Spleen (tissue), 11 donors: Measurements from ENCODE around the gene ATG4A. TPM values are rescaled to one million over a fixed set of nuclear protein-coding genes. Genes with fewer than 3 reads are reported as not detected.

Experiments used
- DNase-seq: peaks from one replicate; pipeline ENCODE4 v3.0.0-alpha.2; 2020
- H3K27ac ChIP-seq, 8 donors: fragments of 200-600 bp; sonication (generic) in 7 of 8; 1 replicate in 4 of 8; 2 replicates in 4 of 8; pipeline versions ENCODE4 v1.5.0 to v1.8.0; 2016 to 2021; ENCODE audit warnings: inconsistent platforms in 4 of 8, mild to moderate bottlenecking in 4 of 8, moderate library complexity in 1 of 8
- H3K27me3 ChIP-seq, 7 donors: fragments of 200-600 bp; sonication (generic) in 6 of 7; replicated peaks in 1 of 7; 1 replicate in 4 of 7; 2 replicates in 3 of 7; pipeline versions ENCODE4 v1.5.0 to v1.8.0; 2016 to 2021; ENCODE audit warnings: inconsistent platforms in 3 of 7, mild to moderate bottlenecking in 1 of 7
- H3K36me3 ChIP-seq, 6 donors: fragments of 200-600 bp; sonication (generic) in 5 of 6; 1 replicate in 4 of 6; 2 replicates in 2 of 6; pipeline versions ENCODE4 v1.5.0 to v1.8.0; 2016 to 2021; ENCODE audit warnings: inconsistent platforms in 2 of 6
- H3K4me1 ChIP-seq, 6 donors: fragments of 200-600 bp; sonication (generic) in 5 of 6; 1 replicate in 3 of 6; 2 replicates in 3 of 6; pipeline versions ENCODE4 v1.5.0 to v1.8.0; 2016 to 2021; ENCODE audit warnings: inconsistent platforms in 3 of 6
- H3K4me3 ChIP-seq, 8 donors: fragments of 200-600 bp; sonication (generic) in 7 of 8; 1 replicate in 4 of 8; 2 replicates in 4 of 8; pipeline versions ENCODE4 v1.5.0 to v1.8.0; 2016 to 2021; ENCODE audit warnings: inconsistent platforms in 4 of 8, mild to moderate bottlenecking in 4 of 8, moderate library complexity in 2 of 8
- H3K9me3 ChIP-seq, 8 donors: fragments of 200-600 bp; sonication (generic) in 7 of 8; 1 replicate in 4 of 8; 2 replicates in 4 of 8; pipeline versions ENCODE4 v1.5.0 to v1.8.0; 2016 to 2021; ENCODE audit warnings: inconsistent platforms in 4 of 8
- CTCF ChIP-seq, 11 experiments: fragments of 200-600 bp in 7 of 11; fragments of 450-650 bp in 4 of 11; sonication (generic) in 4 of 11; IDR thresholded peaks in 8 of 11; conservative IDR thresholded peaks in 3 of 11; 1 replicate in 7 of 11; 2 replicates in 4 of 11; pipeline versions ENCODE4 v1.4.0 to v1.8.0; 2016 to 2021; ENCODE audit warnings: antibody characterized with exemption in 11 of 11, inconsistent platforms in 4 of 11, mild to moderate bottlenecking in 1 of 11
- POLR2A ChIP-seq, 3 donors: fragments of 450-650 bp; IDR thresholded peaks; one replicate each; pipeline ENCODE4 v1.5.1; 2017; ENCODE audit warnings: antibody characterized with exemption in 3 of 3, mild to moderate bottlenecking in 1 of 3
- POLR2AphosphoS5 ChIP-seq, 3 donors: sonication (generic); formaldehyde crosslinking; IDR thresholded peaks; one replicate each; pipeline ENCODE4 v1.5.1; 2017; ENCODE audit warnings: antibody characterized with exemption in 3 of 3
- WGBS, 5 donors: extraction: QIAGEN DNeasy Blood & Tissue Kit in 3 of 5; methylation state at CpG; one replicate each; pipeline versions ENCODE4 v1.1.5 to v1.1.7; 2013 to 2018; 5-methylcytosine and 5-hydroxymethylcytosine counted together
- intact Hi-C: fragments of 100-400 bp; cut with DNase I; formaldehyde crosslinking; loops from one replicate; pipeline ENCODE4 v1.15.0; 2023; ENCODE audit warnings: low total_unique reads
- polyA plus RNA-seq, 3 donors: library from polyadenylated mRNA; stranded (reverse); fragments of 200-250 nt; gene quantifications; one replicate each; pipeline ENCODE4 v1.2.1, GENCODE V29; 2013
- total RNA-seq, 7 donors: library from RNA; depleted of rRNA in 3 of 7; stranded (reverse); fragments of >200 nt in 3 of 7; fragmentation: NEBNext Ultra II Directional in 4 of 7; extraction: Animal tissue kit (Norgen Biotek cat#: 25700) in 4 of 7; gene quantifications; one replicate each; pipeline versions ENCODE4 v1.1.0 to v1.2.1, GENCODE V29; 2016 to 2021
- donor health status: healthy with polysubstance abuse.
- donor health status: DM: no; HTN: no; CAD: no; lungs with moderate emphysema.
- donor health status: DM: no; HTN: no; CAD: no.
- donor health status: Bipolar disorder and iron deficiency.
- donor health status: healthy.
- donor health status: DM: no; HTN: no; CAD: no.
- donor health status: DM: yes; HTN: yes; CAD: no.

ATG4A gene
- total and polyA plus RNA-seq, 10 donors = 6.9 to 16.7 (median 11.1) TPM

GRCh38 chrX:108131471-108131870, 39.9 kb downstream of the ATG4A start:
- intact Hi-C loops = no loop called here
- DNase-seq = no peak
- Histone ChIP-seq H3K9me3 (no peaks in the 10 kb centered on the region), H3K27me3 (no peaks in the 10 kb centered on the region), H3K4me1 (no peaks in the 10 kb centered on the region), H3K4me3 (no peak overlapping the region), H3K27ac (no peak overlapping the region), H3K36me3 (peaks cover 0 to 84% (median 4%) of the 10 kb centered on the region in 6 donors)
- TF ChIP-seq POLR2A (IDR thresholded peaks at IDR 0.05) = no peak
- TF ChIP-seq POLR2AphosphoS5 (IDR thresholded peaks at IDR 0.05) = no peak
- TF ChIP-seq CTCF (IDR thresholded peaks at IDR 0.05 in 8 of 11, conservative IDR thresholded peaks at IDR 0.05 in 3 of 11) = no peak
- WGBS, 5 donors = 55 to 67% (median 57%) methylated on average over 2 of the region's 2 CpGs

GRCh38 chrX:108132034-108132433, 40.5 kb downstream of the ATG4A start:
- no peak for DNase-seq
- no peaks in the 10 kb centered on the region for H3K9me3 ChIP-seq
- H3K4me3 ChIP-seq = no peak overlapping the region
- no peak overlapping the region for H3K27ac ChIP-seq
- peaks cover 0 to 84% (median 4%) of the 10 kb centered on the region in 6 donors for H3K36me3 ChIP-seq
- intact Hi-C loops = no loop called here
- TF ChIP-seq POLR2A (IDR thresholded peaks at IDR 0.05) (no peak), CTCF (IDR thresholded peaks at IDR 0.05 in 8 of 11, conservative IDR thresholded peaks at IDR 0.05 in 3 of 11) (no peak), POLR2AphosphoS5 (IDR thresholded peaks at IDR 0.05) (no peak)
- no peaks in the 10 kb centered on the region for H3K27me3 ChIP-seq
- no peaks in the 10 kb centered on the region for H3K4me1 ChIP-seq
- WGBS, 5 donors = 82 to 98% (median 92%) methylated on average over 8 of the region's 8 CpGs

GRCh38 chrX:108132876-108133275, 41.3 kb downstream of the ATG4A start:
- DNase-seq = no peak
- Histone ChIP-seq H3K4me3 (no peak overlapping the region), H3K27ac (no peak overlapping the region), H3K27me3 (no peaks in the 10 kb centered on the region), H3K4me1 (no peaks in the 10 kb centered on the region), H3K36me3 (peaks cover 0 to 84% (median 4%) of the 10 kb centered on the region in 6 donors), H3K9me3 (no peaks in the 10 kb centered on the region)
- intact Hi-C loops = no loop called here
- 83 to 98% (median 92%) methylated on average over 2 of the region's 2 CpGs for WGBS, 5 donors
- TF ChIP-seq POLR2A (IDR thresholded peaks at IDR 0.05) (no peak), CTCF (IDR thresholded peaks at IDR 0.05 in 8 of 11, conservative IDR thresholded peaks at IDR 0.05 in 3 of 11) (no peak), POLR2AphosphoS5 (IDR thresholded peaks at IDR 0.05) (no peak)

GRCh38 chrX:108134724-108135123, 43.1 kb downstream of the ATG4A start:
- intact Hi-C loops = no loop called here
- 48 to 95% (median 80%) methylated on average over 1 of the region's 1 CpG for WGBS, 5 donors
- Histone ChIP-seq H3K27me3 (no peaks in the 10 kb centered on the region), H3K36me3 (peaks cover 0 to 98% (median 17%) of the 10 kb centered on the region in 6 donors), H3K4me1 (no peaks in the 10 kb centered on the region), H3K9me3 (no peaks in the 10 kb centered on the region), H3K27ac (no peak overlapping the region), H3K4me3 (no peak overlapping the region)
- no peak for TF ChIP-seq POLR2AphosphoS5 (IDR thresholded peaks at IDR 0.05)
- TF ChIP-seq POLR2A (IDR thresholded peaks at IDR 0.05) = no peak
- TF ChIP-seq CTCF (IDR thresholded peaks at IDR 0.05 in 8 of 11, conservative IDR thresholded peaks at IDR 0.05 in 3 of 11) = no peak
- no peak for DNase-seq
